H1 (cell line): ENCODE results near the gene ZNF575. TPM values are rescaled to one million over a fixed set of nuclear protein-coding genes. Genes with fewer than 3 reads are reported as not detected.
"Not testable (repeated sequence)": the region's sequence is repeated elsewhere in the genome, so short reads cannot be mapped to it uniquely, and the experiment has no call there.

ENCODE experiments used
- CTCF ChIA-PET: fragments of 300-600 bp; sonication (Branson Sonifier 250); formaldehyde crosslinking; loops from one replicate; lab custom pipeline; 2021; ENCODE audit not compliant: partially characterized antibody; lab: Charles Lee
- POLR2A ChIA-PET: fragments of 300-600 bp; sonication (Branson Sonifier 250); formaldehyde crosslinking; loops from one replicate; lab custom pipeline; 2021; ENCODE audit warnings: inconsistent platforms; ENCODE audit not compliant: partially characterized antibody; lab: Charles Lee
- DNase-seq, 2 experiments: peaks; one replicate each; pipeline versions ENCODE4 v3.0.0 to v3.0.0-alpha.2; 2010 to 2022; ENCODE audit warnings: low spot score in 2 of 2, low read depth in 1 of 2, mixed read lengths in 1 of 2
- FAIRE-seq: peaks from 2 replicates; lab custom pipeline; 2011; peaks lifted over from hg19 to GRCh38; lab: Jason Lieb, UNC
- H2AFZ ChIP-seq: 2 replicates; pipeline ENCODE4 v1.8.1; 2012; ENCODE audit warnings: low read length, inconsistent platforms
- H2AK5ac ChIP-seq: 2 replicates; pipeline ENCODE4 v1.6.1; 2013; ENCODE audit warnings: low read depth, low read length
- H2BK120ac ChIP-seq: replicated peaks from 2 replicates; pipeline ENCODE3; 2013; ENCODE audit warnings: low read depth, low read length, inconsistent platforms
- H2BK12ac ChIP-seq: 2 replicates; pipeline ENCODE4 v1.6.1; 2013; ENCODE audit warnings: low read depth, low read length
- H2BK15ac ChIP-seq: 2 replicates; pipeline ENCODE4 v1.6.1; 2013; ENCODE audit warnings: low read length
- H2BK20ac ChIP-seq: 2 replicates; pipeline ENCODE4 v1.6.1; 2013; ENCODE audit warnings: low read length
- H2BK5ac ChIP-seq: 2 replicates; pipeline ENCODE4 v1.6.1; 2013; ENCODE audit warnings: low read depth, low read length
- H3K14ac ChIP-seq: 2 replicates; pipeline ENCODE4 v1.6.1; 2013; ENCODE audit warnings: inconsistent platforms; ENCODE audit not compliant: insufficient read length
- H3K18ac ChIP-seq: 2 replicates; pipeline ENCODE4 v1.6.1; 2013; ENCODE audit warnings: low read length; ENCODE audit errors: extremely low read depth
- H3K23ac ChIP-seq: 2 replicates; pipeline ENCODE4 v1.6.1; 2013; ENCODE audit warnings: inconsistent platforms; ENCODE audit not compliant: insufficient read length
- H3K23me2 ChIP-seq: 2 replicates; pipeline ENCODE4 v1.6.1; 2013; ENCODE audit warnings: low read depth, low read length
- H3K27ac ChIP-seq: 2 replicates; pipeline ENCODE4 v1.6.1; 2011; ENCODE audit warnings: low read depth, low read length, inconsistent platforms
- H3K27me3 ChIP-seq, 4 experiments: replicated peaks in 1 of 4; 1 replicate in 1 of 4; 2 replicates in 3 of 4; pipeline versions ENCODE4 v1.6.1 to v1.8.1; 2011 to 2013; ENCODE audit warnings: low read length in 3 of 4, mild to moderate bottlenecking in 3 of 4, inconsistent platforms in 2 of 4, mixed read lengths in 2 of 4, moderate library complexity in 1 of 4; ENCODE audit not compliant: control insufficient read depth in 3 of 4, insufficient read depth in 3 of 4; ENCODE audit errors: extremely low read depth in 1 of 4
- H3K36me3 ChIP-seq, 4 experiments: 2 replicates each; pipeline versions ENCODE4 v1.6.1 to v1.8.1; 2011 to 2013; ENCODE audit warnings: mild to moderate bottlenecking in 4 of 4, low read length in 3 of 4, moderate library complexity in 2 of 4, control low read depth in 1 of 4, inconsistent platforms in 1 of 4; ENCODE audit not compliant: insufficient read depth in 4 of 4, control insufficient read depth in 2 of 4
- H3K4ac ChIP-seq: replicated peaks from 2 replicates; pipeline ENCODE3; 2013; ENCODE audit warnings: low read length, low read depth, mixed read lengths, inconsistent platforms; ENCODE audit not compliant: insufficient read length
- H3K4me1 ChIP-seq, 4 experiments: replicated peaks in 1 of 4; 1 replicate in 1 of 4; 2 replicates in 3 of 4; pipeline versions ENCODE4 v1.6.1 to v1.8.1; 2011 to 2013; ENCODE audit warnings: low read length in 3 of 4, inconsistent platforms in 2 of 4, mixed read lengths in 1 of 4; ENCODE audit not compliant: insufficient read depth in 4 of 4, control insufficient read depth in 3 of 4
- H3K4me2 ChIP-seq, 2 experiments: 2 replicates each; pipeline versions ENCODE4 v1.6.1 to v1.8.1; 2011 to 2013; ENCODE audit warnings: low read depth in 2 of 2, low read length in 2 of 2, control low read depth in 1 of 2, inconsistent platforms in 1 of 2, mild to moderate bottlenecking in 1 of 2; ENCODE audit not compliant: insufficient read depth in 1 of 2
- H3K4me3 ChIP-seq, 4 experiments: fragments of 200-600, 300-600 bp in 1 of 4; sonication (generic), shearing (Covaris generic), sonication (Bioruptor Twin) in 1 of 4; 2 replicates each; pipeline versions ENCODE4 v1.5.1 to v1.8.1; 2011 to 2016; ENCODE audit warnings: low read length in 4 of 4, low read depth in 3 of 4, control low read depth in 2 of 4, inconsistent platforms in 2 of 4, mild to moderate bottlenecking in 2 of 4, mixed read lengths in 1 of 4, moderate library complexity in 1 of 4; ENCODE audit not compliant: insufficient read depth in 2 of 4; ENCODE audit errors: extremely low read depth in 1 of 4
- H3K56ac ChIP-seq: replicated peaks from 2 replicates; pipeline ENCODE3; 2013; ENCODE audit warnings: low read depth, mild to moderate bottlenecking, mixed read lengths, low read length, inconsistent platforms; ENCODE audit not compliant: insufficient read length
- H3K79me1 ChIP-seq: 2 replicates; pipeline ENCODE4 v1.6.1; 2013; ENCODE audit warnings: low read depth, low read length, control low read depth
- H3K79me2 ChIP-seq, 2 experiments: 2 replicates each; pipeline versions ENCODE4 v1.6.1 to v1.8.1; 2012 to 2013; ENCODE audit warnings: low read length in 2 of 2, mild to moderate bottlenecking in 2 of 2, inconsistent platforms in 1 of 2; ENCODE audit not compliant: insufficient read depth in 2 of 2, control insufficient read depth in 1 of 2
- H3K9ac ChIP-seq, 4 experiments: replicated peaks in 1 of 4; 1 replicate in 1 of 4; 2 replicates in 3 of 4; pipeline versions ENCODE4 v1.6.1 to v1.8.1; 2011 to 2013; ENCODE audit warnings: low read depth in 3 of 4, low read length in 3 of 4, control low read depth in 2 of 4, mild to moderate bottlenecking in 2 of 4, moderate library complexity in 2 of 4, inconsistent platforms in 1 of 4; ENCODE audit errors: extremely low read depth in 1 of 4
- H3K9me3 ChIP-seq, 2 experiments: 2 replicates each; pipeline versions ENCODE4 v1.6.1 to v1.8.1; 2012 to 2013; ENCODE audit warnings: mild to moderate bottlenecking in 2 of 2, moderate library complexity in 2 of 2, control low read depth in 1 of 2, inconsistent platforms in 1 of 2, low read depth in 1 of 2, low read length in 1 of 2, mixed read lengths in 1 of 2; ENCODE audit not compliant: insufficient read depth in 2 of 2
- H4K20me1 ChIP-seq, 2 experiments: replicated peaks in 1 of 2; 2 replicates each; pipeline versions ENCODE3 to v1.8.1; 2011 to 2013; ENCODE audit warnings: inconsistent platforms in 2 of 2, low read length in 2 of 2, mild to moderate bottlenecking in 1 of 2; ENCODE audit not compliant: insufficient read depth in 2 of 2, control insufficient read depth in 1 of 2
- H4K5ac ChIP-seq: 2 replicates; pipeline ENCODE4 v1.6.1; 2013; ENCODE audit warnings: low read length, low read depth, mixed read lengths, inconsistent platforms; ENCODE audit not compliant: insufficient read length
- H4K8ac ChIP-seq: 2 replicates; pipeline ENCODE4 v1.8.0; 2013; ENCODE audit warnings: mild to moderate bottlenecking, moderate library complexity, low read length, inconsistent platforms; ENCODE audit not compliant: insufficient read depth; ENCODE audit errors: extremely low read depth
- H4K91ac ChIP-seq: replicated peaks from 2 replicates; pipeline ENCODE3; 2013; ENCODE audit warnings: low read length, mixed read lengths, inconsistent platforms; ENCODE audit not compliant: insufficient read length
- WGBS, 2 experiments: shearing (Covaris generic) in 1 of 2; methylation state at CpG; one replicate each; pipeline versions ENCODE4 v1.1.6 to v1.1.7; 2013 to 2015; ENCODE audit warnings: low lambda C conversion rate in 2 of 2, mixed read lengths in 2 of 2, inconsistent platforms in 1 of 2, low coverage in 1 of 2, missing lambda C conversion rate in 1 of 2; ENCODE audit not compliant: insufficient replicate concordance in 2 of 2, insufficient coverage in 1 of 2, insufficient read length in 1 of 2; ENCODE audit errors: extremely low coverage in 1 of 2, missing lambda C conversion rate in 1 of 2; 5-methylcytosine and 5-hydroxymethylcytosine counted together
- polyA plus RNA-seq, 7 experiments: library from polyadenylated mRNA; depleted of rRNA in 3 of 7; stranded (reverse) in 5 of 7; unstranded in 2 of 7; fragments of >200 nt in 5 of 7; fragments of 200-250 nt in 2 of 7; gene quantifications; 1 replicate in 5 of 7; 2 replicates in 1 of 7; 4 replicates in 1 of 7; pipeline versions ENCODE4 v1.2.1 to v1.2.3, GENCODE V29; 2011 to 2013; ENCODE audit warnings: missing spikeins in 2 of 7, mixed read lengths in 2 of 7
- total RNA-seq: library from RNA; stranded (reverse); fragmentation: NEBNext Ultra II Directional; extraction: Animal tissue kit (Norgen Biotek cat#: 25700); gene quantifications from 2 replicates; pipeline ENCODE4 v1.2.1, GENCODE V29; 2021

Gene ZNF575
- total and polyA plus RNA-seq, 2 of the 8 experiments (the other 6 are each of a cell fraction or from before 2014, with no cell fraction given) = 0.05 TPM; not detected in 1

GRCh38 chr19:43547926-43548325 lies 14.9 kb downstream of the ZNF575 start:
- CTCF ChIA-PET, H2BK120ac ChIP-seq, H4K5ac ChIP-seq, H4K91ac ChIP-seq, H4K8ac ChIP-seq, H2BK5ac ChIP-seq, H3K79me2 ChIP-seq, H4K20me1 ChIP-seq, H2BK12ac ChIP-seq, H2AFZ ChIP-seq, H3K14ac ChIP-seq, H3K27me3 ChIP-seq, H2AK5ac ChIP-seq, H3K9ac ChIP-seq, FAIRE-seq, H2BK20ac ChIP-seq, H3K4me3 ChIP-seq, H3K23me2 ChIP-seq, DNase-seq, H3K79me1 ChIP-seq, H3K27ac ChIP-seq, H3K9me3 ChIP-seq, H2BK15ac ChIP-seq, H3K4me2 ChIP-seq, H3K18ac ChIP-seq, H3K4me1 ChIP-seq, H3K4ac ChIP-seq, H3K23ac ChIP-seq, H3K56ac ChIP-seq: not testable (repeated sequence)
- WGBS, 2 experiments = 100% methylated on average over 2 of the region's 24 CpGs; no CpG with 5 or more reads in 1 of the 2 experiments
- POLR2A ChIA-PET = interaction anchor here (0.5 kb wide), 1 partner anchor 100 kb away, joined by 3 read pairs; no protein-coding TSS in a partner anchor
- H3K36me3 ChIP-seq = peaks cover 8 to 34% (median 24%) of the 10 kb centered on the region in 4 experiments; a peak in 5 of 8 replicates
